Progenitor cell of endocrine pancreas (in vitro differentiated cells): Measurements from ENCODE around the gene RPAP2. TPM values are rescaled to one million over a fixed set of nuclear protein-coding genes. Genes with fewer than 3 reads are reported as not detected.

Source experiments
- DNase-seq: peaks from one replicate; pipeline ENCODE4 v3.0.0; 2021; ENCODE audit warnings: low spot score; ENCODE audit not compliant: unreplicated experiment
- H3K27ac Mint-ChIP-seq: 2 replicates; pipeline ENCODE4 v1.8.0; 2021; ENCODE audit warnings: mild to moderate bottlenecking, moderate library complexity, mixed read lengths
- H3K27me3 Mint-ChIP-seq: 2 replicates; pipeline ENCODE4 v1.8.0; 2021; ENCODE audit warnings: mixed read lengths
- H3K36me3 Mint-ChIP-seq: 2 replicates; pipeline ENCODE4 v1.8.0; 2022; ENCODE audit warnings: mixed read lengths; ENCODE audit not compliant: insufficient read depth
- H3K4me1 Mint-ChIP-seq: 2 replicates; pipeline ENCODE4 v1.8.0; 2021; ENCODE audit warnings: low read depth, mixed read lengths
- H3K4me3 Mint-ChIP-seq: 2 replicates; pipeline ENCODE4 v1.8.0; 2021; ENCODE audit warnings: low read depth, mild to moderate bottlenecking, moderate library complexity, mixed read lengths
- H3K9me3 Mint-ChIP-seq: 2 replicates; pipeline ENCODE4 v1.8.0; 2021; ENCODE audit warnings: low read depth, mixed read lengths
- total RNA-seq: library from RNA; stranded (reverse); gene quantifications from 2 replicates; pipeline ENCODE4 v1.2.1, GENCODE V29; 2021
- TF ChIP-seq, protein P1 (sequence below): fragments of 200-600 bp; sonication (generic); IDR thresholded peaks from one replicate; pipeline ENCODE4 v1.5.0; 2021; ENCODE audit warnings: antibody characterized with exemption, mild to moderate bottlenecking; ENCODE audit not compliant: unreplicated experiment

The RPAP2 gene
- total RNA-seq, 1 donor from 2014 or later = 40.7 TPM

DNA sequence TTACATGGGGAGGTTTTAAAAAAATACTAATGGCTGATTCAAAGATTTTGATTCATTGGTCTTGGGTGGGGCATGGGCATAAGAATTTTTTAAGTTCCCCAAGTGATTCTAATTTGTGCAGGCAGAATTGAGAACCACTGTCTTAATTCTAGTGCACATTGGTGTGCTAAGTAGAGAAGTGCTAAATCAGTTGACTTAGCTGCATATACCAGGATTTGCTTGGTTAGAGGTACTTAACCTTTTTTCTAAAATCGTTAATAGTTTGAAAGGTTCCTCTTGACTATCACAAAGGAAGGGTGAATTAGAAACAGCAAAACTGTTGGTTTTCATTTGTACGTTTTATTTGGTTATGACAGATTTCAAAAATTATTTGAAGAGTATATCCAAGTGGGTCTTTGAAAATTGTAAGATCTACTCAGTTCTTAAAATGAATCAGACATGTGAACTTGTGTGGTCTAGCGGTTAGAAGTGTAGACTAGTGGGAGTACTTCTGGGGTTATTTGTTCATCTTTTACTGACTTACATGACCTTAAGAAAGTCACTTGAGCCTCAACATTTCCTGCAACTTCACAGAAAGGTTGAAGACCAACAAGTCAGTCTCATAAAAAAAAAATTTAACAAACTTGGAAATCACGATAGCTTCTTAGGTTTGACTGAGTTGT lies 66.7 kb downstream of the RPAP2 start:
- H3K27me3 Mint-ChIP-seq = no peaks in the 10 kb centered on the region
- TF ChIP-seq, protein P1, sequence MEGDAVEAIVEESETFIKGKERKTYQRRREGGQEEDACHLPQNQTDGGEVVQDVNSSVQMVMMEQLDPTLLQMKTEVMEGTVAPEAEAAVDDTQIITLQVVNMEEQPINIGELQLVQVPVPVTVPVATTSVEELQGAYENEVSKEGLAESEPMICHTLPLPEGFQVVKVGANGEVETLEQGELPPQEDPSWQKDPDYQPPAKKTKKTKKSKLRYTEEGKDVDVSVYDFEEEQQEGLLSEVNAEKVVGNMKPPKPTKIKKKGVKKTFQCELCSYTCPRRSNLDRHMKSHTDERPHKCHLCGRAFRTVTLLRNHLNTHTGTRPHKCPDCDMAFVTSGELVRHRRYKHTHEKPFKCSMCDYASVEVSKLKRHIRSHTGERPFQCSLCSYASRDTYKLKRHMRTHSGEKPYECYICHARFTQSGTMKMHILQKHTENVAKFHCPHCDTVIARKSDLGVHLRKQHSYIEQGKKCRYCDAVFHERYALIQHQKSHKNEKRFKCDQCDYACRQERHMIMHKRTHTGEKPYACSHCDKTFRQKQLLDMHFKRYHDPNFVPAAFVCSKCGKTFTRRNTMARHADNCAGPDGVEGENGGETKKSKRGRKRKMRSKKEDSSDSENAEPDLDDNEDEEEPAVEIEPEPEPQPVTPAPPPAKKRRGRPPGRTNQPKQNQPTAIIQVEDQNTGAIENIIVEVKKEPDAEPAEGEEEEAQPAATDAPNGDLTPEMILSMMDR = no peak
- no peaks in the 10 kb centered on the region for H3K9me3 Mint-ChIP-seq
- H3K4me1 Mint-ChIP-seq = peaks cover 7% of the 10 kb centered on the region
- no peak for DNase-seq
- H3K27ac Mint-ChIP-seq = no peak overlapping the region
- H3K36me3 Mint-ChIP-seq = peaks cover 11% of the 10 kb centered on the region
- H3K4me3 Mint-ChIP-seq = no peak overlapping the region

DNA sequence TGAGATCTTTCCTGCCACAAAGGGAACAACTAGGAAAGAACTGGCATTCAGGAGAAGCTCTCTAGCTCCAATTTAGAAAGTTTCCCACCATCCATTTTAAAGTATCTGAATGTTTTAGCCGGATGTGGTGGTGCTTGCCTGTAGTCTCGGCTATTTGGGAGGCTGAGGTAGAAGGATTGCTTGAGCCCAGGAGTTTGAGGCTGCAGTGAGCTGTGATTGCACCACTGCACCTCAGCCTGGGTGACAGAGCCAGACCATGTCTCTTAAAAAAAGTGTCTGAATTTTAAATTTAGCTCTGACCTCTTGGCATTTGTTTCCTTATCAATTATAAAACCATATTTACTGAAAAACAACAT lies 67.2 kb downstream of the RPAP2 start:
- no peak overlapping the region for H3K27ac Mint-ChIP-seq
- H3K27me3 Mint-ChIP-seq = no peaks in the 10 kb centered on the region
- TF ChIP-seq, protein P1 = no peak
- H3K9me3 Mint-ChIP-seq = no peaks in the 10 kb centered on the region
- H3K4me1 Mint-ChIP-seq = peaks cover 7% of the 10 kb centered on the region
- H3K4me3 Mint-ChIP-seq = no peak overlapping the region
- H3K36me3 Mint-ChIP-seq = peaks cover 11% of the 10 kb centered on the region
- DNase-seq = no peak

DNA sequence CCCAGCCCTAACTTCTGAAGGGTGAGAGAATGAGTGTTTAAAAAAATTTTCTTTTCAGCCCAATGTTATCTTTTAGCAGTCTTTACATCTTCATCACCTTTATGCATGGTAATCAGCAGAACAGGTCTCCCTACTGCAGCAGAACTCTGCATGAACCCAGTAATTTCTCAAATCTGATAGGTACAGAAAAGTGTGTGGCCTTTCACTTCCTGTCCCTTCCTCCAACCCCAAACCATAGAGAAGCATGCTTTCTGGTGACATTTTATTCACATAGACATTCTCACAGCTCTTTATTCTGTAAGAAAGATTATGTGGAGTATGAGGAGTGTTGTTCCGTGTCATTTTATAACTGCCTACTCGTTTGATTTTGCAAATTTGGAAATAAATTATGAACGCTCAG lies 68.6 kb downstream of the RPAP2 start:
- no peaks in the 10 kb centered on the region for H3K9me3 Mint-ChIP-seq
- TF ChIP-seq, protein P1 = no peak
- no peak for DNase-seq
- H3K4me1 Mint-ChIP-seq = peaks cover 7% of the 10 kb centered on the region
- peaks cover 11% of the 10 kb centered on the region for H3K36me3 Mint-ChIP-seq
- peak overlapping the region; percentile 34 for H3K27ac Mint-ChIP-seq
- no peak overlapping the region for H3K4me3 Mint-ChIP-seq
- H3K27me3 Mint-ChIP-seq = no peaks in the 10 kb centered on the region

DNA sequence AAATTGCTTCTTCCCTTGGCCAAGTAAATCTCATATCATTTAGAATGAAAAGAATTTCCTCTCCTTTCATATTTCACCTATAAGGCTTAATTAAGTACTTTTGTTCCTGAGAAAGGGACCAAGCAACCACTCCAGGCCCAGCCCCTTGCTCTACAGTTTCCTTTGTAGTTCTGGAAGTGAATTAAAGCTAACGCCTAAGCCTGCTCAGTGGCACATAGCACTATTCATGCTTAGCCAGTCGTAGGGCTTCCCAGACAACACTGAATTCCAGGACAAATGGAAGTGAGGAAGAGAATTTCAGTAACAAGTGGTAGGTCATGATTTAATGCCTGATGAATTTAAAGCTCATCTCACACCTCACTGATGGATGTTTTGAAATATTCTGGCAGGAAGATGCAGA lies 73.3 kb downstream of the RPAP2 start:
- H3K4me1 Mint-ChIP-seq = peaks cover 6% of the 10 kb centered on the region
- no peak overlapping the region for H3K4me3 Mint-ChIP-seq
- no peak overlapping the region for H3K27ac Mint-ChIP-seq
- TF ChIP-seq, protein P1 = no peak
- no peaks in the 10 kb centered on the region for H3K9me3 Mint-ChIP-seq
- DNase-seq = no peak
- H3K36me3 Mint-ChIP-seq = peaks cover 8% of the 10 kb centered on the region
- no peaks in the 10 kb centered on the region for H3K27me3 Mint-ChIP-seq

DNA sequence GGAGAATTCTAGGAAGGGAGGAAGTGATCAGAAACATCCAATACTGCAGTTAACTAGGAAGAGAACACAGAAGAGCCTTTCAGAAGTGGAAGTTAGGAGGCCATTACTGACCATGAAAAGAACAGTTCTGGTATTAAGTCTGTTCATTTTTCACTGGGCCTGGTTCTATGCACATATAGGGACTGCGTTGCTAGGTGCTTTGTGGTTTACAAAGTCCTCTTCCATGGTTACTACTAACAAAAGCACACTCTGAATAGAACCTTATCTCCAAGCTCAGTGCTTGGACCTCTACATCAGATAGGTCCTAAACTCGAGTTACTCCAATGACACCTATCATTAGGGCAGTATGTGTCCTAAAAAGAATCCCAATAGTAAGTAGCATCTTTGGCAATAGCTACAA lies 75.4 kb downstream of the RPAP2 start:
- Mint-ChIP-seq H3K4me1 (peaks cover 6% of the 10 kb centered on the region), H3K9me3 (no peaks in the 10 kb centered on the region), H3K36me3 (peaks cover 10% of the 10 kb centered on the region), H3K27ac (no peak overlapping the region), H3K4me3 (no peak overlapping the region), H3K27me3 (no peaks in the 10 kb centered on the region)
- DNase-seq = no peak
- TF ChIP-seq, protein P1 = no peak
